Panc1 (cell line): ENCODE results near the gene HBA1. TPM values are rescaled to one million over a fixed set of nuclear protein-coding genes. Genes with fewer than 3 reads are reported as not detected.

ENCODE experiments used
- ATAC-seq: fragments of 200-7000 bp; cut with Tn5 transposase; 2 replicates; pipeline ENCODE4 v1.9.1; 2020; ENCODE audit warnings: mild to moderate bottlenecking, moderate library complexity
- BruUV-seq: library from RNA; stranded (reverse); fragments of 400-500 nt; replicated peaks from 2 replicates; lab custom pipeline; 2021; lab: Mats Ljungman, UMichigan
- CTCF ChIA-PET: fragments of 300-600 bp; sonication (Branson Sonifier 250); formaldehyde crosslinking; loops from one replicate; lab custom pipeline; 2022; ENCODE audit warnings: antibody characterized with exemption; lab: Charles Lee
- POLR2A ChIA-PET: fragments of 300-600 bp; sonication (Branson Sonifier 250); formaldehyde crosslinking; loops from one replicate; lab custom pipeline; 2022; ENCODE audit warnings: antibody characterized with exemption; lab: Charles Lee
- DNase-seq: peaks from one replicate; pipeline ENCODE4 v3.0.0-alpha.2; 2010; ENCODE audit warnings: low read depth, low spot score
- H3K27ac ChIP-seq: 2 replicates; pipeline ENCODE4 v1.5.1; 2011; ENCODE audit warnings: mild to moderate bottlenecking, low read length, inconsistent platforms
- H3K27me3 ChIP-seq: fragments of 200-500 bp; sonication (Bioruptor generic); 2 replicates; pipeline ENCODE4 v1.6.0; 2014; ENCODE audit warnings: low read length, inconsistent platforms; ENCODE audit not compliant: control insufficient read depth, insufficient read depth
- H3K36me3 ChIP-seq: fragments of 200-500 bp; sonication (Bioruptor generic); 2 replicates; pipeline ENCODE4 v1.5.1; 2014; ENCODE audit warnings: inconsistent platforms, mild to moderate bottlenecking, low read length, moderate library complexity; ENCODE audit not compliant: control insufficient read depth, insufficient read depth
- H3K4me1 ChIP-seq: 2 replicates; pipeline ENCODE4 v1.5.1; 2011; ENCODE audit warnings: inconsistent platforms, mild to moderate bottlenecking, low read length, moderate library complexity; ENCODE audit not compliant: control insufficient read depth, insufficient read depth
- H3K4me3 ChIP-seq, 2 experiments: 2 replicates each; pipeline ENCODE4 v1.5.1; 2011 to 2012; ENCODE audit warnings: low read depth in 2 of 2, low read length in 2 of 2, mild to moderate bottlenecking in 2 of 2, inconsistent platforms in 1 of 2, moderate library complexity in 1 of 2
- H3K9me3 ChIP-seq: fragments of 200-500 bp; sonication (Bioruptor generic); 2 replicates; pipeline ENCODE4 v1.5.1; 2014; ENCODE audit warnings: low read depth, mild to moderate bottlenecking, inconsistent platforms, low read length, moderate library complexity; ENCODE audit not compliant: control insufficient read depth, insufficient read depth
- CTCF ChIP-seq: fragments of 450-650 bp; IDR thresholded peaks from 2 replicates; pipeline ENCODE4 v1.5.1; 2017; ENCODE audit warnings: mild to moderate bottlenecking
- POLR2AphosphoS5 ChIP-seq: IDR thresholded peaks from 2 replicates; pipeline ENCODE4 v1.6.1; 2012; ENCODE audit warnings: mild to moderate bottlenecking, low read depth, low read length, moderate library complexity
- REST ChIP-seq, 2 experiments: IDR thresholded peaks; 2 replicates each; pipeline ENCODE4 v1.6.1; 2011 to 2012; ENCODE audit warnings: low read depth in 2 of 2, control low read depth in 1 of 2, low read length in 1 of 2, mild to moderate bottlenecking in 1 of 2, moderate library complexity in 1 of 2; ENCODE audit not compliant: insufficient read depth in 1 of 2
- SIN3A ChIP-seq: IDR thresholded peaks from 2 replicates; pipeline ENCODE4 v1.6.1; 2012; ENCODE audit warnings: low read depth, mild to moderate bottlenecking, low read length, moderate library complexity, borderline replicate concordance; ENCODE audit not compliant: insufficient read depth
- TCF7L2 ChIP-seq: IDR thresholded peaks from 2 replicates; pipeline ENCODE4 v1.6.1; 2011; ENCODE audit warnings: mild to moderate bottlenecking, low read depth, low read length, inconsistent platforms
- in situ Hi-C: cut with HindIII; loops from 2 replicates; pipeline ENCODE4 v1.10.0; 2016; ENCODE audit warnings: low sequenced_read_pairs, low pct_unique_long_range_greater_than_20kb
- intact Hi-C: fragments of 100-400 bp; cut with micrococcal nuclease; formaldehyde crosslinking; loops from one replicate; pipeline ENCODE4 v1.10.0; 2022; ENCODE audit not compliant: unreplicated experiment
- total RNA-seq: library from RNA; stranded (reverse); gene quantifications from one replicate; pipeline ENCODE4 v1.2.1, GENCODE V29; 2021; ENCODE audit not compliant: unreplicated experiment

HBA1 gene
- total RNA-seq, 1 experiment from 2014 or later = 4.4 TPM

GRCh38 chr16:194516-194915 is 18.0 kb downstream of the HBA1 start:
- TF ChIP-seq REST (IDR thresholded peaks at IDR 0.05; ENCODE audit: insufficient read depth in 1 of 2, low read depth in 2 of 2, low read length in 1 of 2) (no peak), POLR2AphosphoS5 (no peak), CTCF (no peak), SIN3A (no peak), TCF7L2 (no peak)
- CTCF ChIA-PET = no interaction called here
- Histone ChIP-seq H3K4me1 (no peaks in the 10 kb centered on the region), H3K36me3 (peaks cover 31% of the 10 kb centered on the region), H3K27ac (no peak overlapping the region), H3K4me3 (no peak overlapping the region), H3K9me3 (no peaks in the 10 kb centered on the region), H3K27me3 (no peaks in the 10 kb centered on the region)
- ATAC-seq = no peak
- in situ Hi-C loops = no loop called here
- intact Hi-C loops = no loop called here
- no peak for DNase-seq
- POLR2A ChIA-PET = interaction anchor here (0.7 kb wide), 1 partner anchor 13 kb away, joined by 3 read pairs; no protein-coding TSS in a partner anchor
- BruUV-seq = no TSS peak

- BruUV-seq = no TSS peak
- in situ Hi-C loops (no loop called here), intact Hi-C loops (no loop called here)
- ATAC-seq (0 out of 2 replicates have a peak, but pooled peaks have one; percentile 38), DNase-seq (no peak)
- TF ChIP-seq CTCF = no peak
- no peak for TF ChIP-seq TCF7L2
- TF ChIP-seq POLR2AphosphoS5 = no peak
- no peak for TF ChIP-seq SIN3A
- TF ChIP-seq REST (IDR thresholded peaks at IDR 0.05; ENCODE audit: insufficient read depth in 1 of 2, low read depth in 2 of 2, low read length in 1 of 2) = no peak
- ChIA-PET CTCF (no interaction called here), POLR2A (interaction anchor here (0.7 kb wide), 2 partner anchors 9 to 142 kb away, joined by 3 to 4 read pairs; no protein-coding TSS in a partner anchor)
- Histone ChIP-seq H3K27ac (no peak overlapping the region), H3K36me3 (peaks cover 26% of the 10 kb centered on the region), H3K27me3 (no peaks in the 10 kb centered on the region), H3K4me3 (no peak overlapping the region), H3K9me3 (no peaks in the 10 kb centered on the region), H3K4me1 (no peaks in the 10 kb centered on the region)
Measured at GRCh38 chr16:200388-200787, 23.9 kb downstream of the HBA1 start.
